Right kidney (tissue), 1 donor: ENCODE data around the gene TTC39B.
"Not testable (repeated sequence)": the region's sequence is repeated elsewhere in the genome, so short reads cannot be mapped to it uniquely, and the experiment has no call there.

Experiments
- DNase-seq: peaks from one replicate; pipeline ENCODE4 v3.0.0-alpha.2; 2016

Gene TTC39B

DNA sequence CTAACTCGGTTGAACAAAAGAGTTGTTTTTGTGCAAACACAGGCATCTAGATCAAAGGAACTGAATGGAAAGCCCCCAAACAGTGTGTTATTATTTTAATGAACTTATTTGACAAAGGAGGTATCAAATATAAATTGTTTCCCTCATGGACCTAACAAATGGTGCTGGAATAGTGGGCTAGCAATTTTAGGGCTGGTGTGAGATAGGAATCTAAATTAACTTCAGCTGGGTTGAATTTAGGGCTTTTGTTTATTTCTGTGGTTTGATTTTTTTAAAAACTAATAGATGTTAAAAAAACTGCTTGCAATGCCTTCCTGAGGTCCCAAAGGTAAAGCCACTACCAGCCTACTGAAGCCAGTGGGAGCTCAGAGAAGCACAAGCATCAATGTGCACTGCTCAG, 42.1 kb downstream of the TTC39B start:
- no peak for DNase-seq

- no peak for DNase-seq
These were observed 44.4 kb downstream of the TTC39B start for GRCh38 chr9:15262581-15262980.

GRCh38 chr9:15256426-15256825, 50.6 kb downstream of the TTC39B start:
- DNase-seq, result no peak

GRCh38 chr9:15253786-15254185, 53.2 kb downstream of the TTC39B start:
- DNase-seq, result no peak

- DNase-seq, result no peak
These were observed 53.8 kb downstream of the TTC39B start for GRCh38 chr9:15253197-15253596.

- DNase-seq, result peak; percentile 10
These were observed 57.0 kb downstream of the TTC39B start for GRCh38 chr9:15249981-15250380.

DNA sequence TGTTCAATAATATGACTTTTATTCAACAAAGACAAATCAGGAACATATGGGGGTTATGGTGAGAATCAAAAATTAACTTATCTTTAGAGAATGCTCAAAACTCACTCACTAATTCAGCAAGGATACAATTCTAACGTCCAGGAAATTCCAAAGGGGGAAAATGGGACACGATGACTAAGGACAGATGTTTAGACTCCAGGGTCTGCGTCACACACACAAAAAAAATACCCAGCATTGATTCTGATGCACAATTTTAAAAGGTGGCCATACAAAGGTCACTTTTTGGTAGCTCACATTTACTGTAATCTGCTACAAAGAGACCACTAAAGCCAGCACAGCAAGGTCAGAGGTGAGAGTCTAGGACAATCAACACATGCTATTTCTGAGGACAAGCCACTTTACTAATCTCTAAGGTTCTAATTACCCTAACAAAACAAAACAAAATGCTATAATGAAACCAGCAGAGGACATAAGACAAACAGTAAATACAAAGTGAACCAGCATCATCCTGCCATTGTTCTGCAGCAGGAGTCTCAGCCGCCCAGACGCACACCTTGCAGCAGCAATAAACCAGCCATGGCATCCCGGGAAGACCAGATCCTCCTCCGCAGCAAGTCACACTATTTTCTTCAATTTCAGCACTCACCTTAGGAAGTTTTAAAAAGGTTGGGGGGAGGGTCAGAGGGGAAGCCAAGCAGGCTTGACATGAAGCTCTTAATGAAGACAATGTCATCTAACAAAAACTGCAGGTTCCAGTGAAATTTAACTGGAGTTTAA, 57.8 kb downstream of the TTC39B start:
- DNase-seq, result peak; percentile 19

DNA sequence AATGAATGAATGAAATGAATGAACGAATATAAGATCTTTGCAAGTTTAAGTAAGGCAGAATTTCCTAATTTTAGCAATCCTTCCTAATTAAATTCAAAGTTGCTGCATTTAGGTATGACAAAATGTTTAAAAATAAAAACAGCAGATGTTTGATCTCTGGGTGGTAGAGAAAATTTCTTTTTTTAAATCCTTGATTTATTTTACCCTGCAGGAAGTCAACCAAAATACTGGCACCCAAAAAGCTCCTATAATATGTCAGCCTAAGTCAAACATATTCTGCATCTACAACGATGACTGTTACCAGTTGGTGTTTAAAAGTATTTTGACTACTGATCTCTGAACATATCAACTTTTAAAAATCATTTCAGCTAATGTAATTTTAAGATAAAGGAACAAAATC, 58.4 kb downstream of the TTC39B start:
- DNase-seq, result no peak

GRCh38 chr9:15248081-15248480, 58.9 kb downstream of the TTC39B start:
- no peak for DNase-seq

DNA sequence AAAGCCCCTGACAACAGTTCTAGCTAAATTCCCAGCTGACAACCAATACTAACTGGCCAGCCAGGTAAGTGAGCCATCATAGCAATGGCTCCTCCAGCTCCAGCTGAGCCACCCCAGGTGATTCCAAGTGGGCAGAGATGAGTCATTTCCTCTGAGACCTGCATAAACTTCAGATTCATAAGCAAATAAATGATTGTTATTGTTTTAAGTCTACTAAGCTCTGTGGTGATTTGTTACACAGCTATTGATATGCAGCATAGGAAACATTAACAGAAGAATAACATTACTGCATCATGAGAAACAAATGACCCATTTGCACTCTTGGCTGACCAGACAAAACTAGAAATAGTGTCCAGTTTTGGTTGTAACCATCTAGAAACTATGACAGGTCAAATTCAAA, 60.3 kb downstream of the TTC39B start:
- no peak for DNase-seq

- DNase-seq, result no peak
These were observed 60.8 kb downstream of the TTC39B start for GRCh38 chr9:15246243-15246642.

DNA sequence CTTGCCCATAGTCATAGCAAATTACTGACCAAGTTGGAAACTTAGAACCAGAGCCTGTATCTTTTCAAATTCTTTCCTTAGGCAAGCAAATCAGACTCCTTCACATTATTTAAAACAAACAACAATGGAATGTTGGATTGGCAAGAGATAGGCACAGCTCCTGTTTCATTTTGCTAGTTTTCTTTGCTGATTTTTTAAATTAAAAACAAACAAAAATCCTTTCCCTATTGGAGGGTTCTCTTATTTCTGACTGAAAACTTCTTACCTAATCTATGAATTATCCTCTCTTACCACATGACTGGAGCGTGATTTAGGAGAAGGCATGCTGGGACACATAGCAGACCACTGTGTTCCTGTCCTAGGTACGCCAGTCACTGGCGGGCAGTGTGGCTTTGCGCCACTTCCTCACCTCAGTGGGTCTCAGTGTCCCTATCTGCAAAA, 63.0 kb downstream of the TTC39B start:
- peak; percentile 6 for DNase-seq

DNA sequence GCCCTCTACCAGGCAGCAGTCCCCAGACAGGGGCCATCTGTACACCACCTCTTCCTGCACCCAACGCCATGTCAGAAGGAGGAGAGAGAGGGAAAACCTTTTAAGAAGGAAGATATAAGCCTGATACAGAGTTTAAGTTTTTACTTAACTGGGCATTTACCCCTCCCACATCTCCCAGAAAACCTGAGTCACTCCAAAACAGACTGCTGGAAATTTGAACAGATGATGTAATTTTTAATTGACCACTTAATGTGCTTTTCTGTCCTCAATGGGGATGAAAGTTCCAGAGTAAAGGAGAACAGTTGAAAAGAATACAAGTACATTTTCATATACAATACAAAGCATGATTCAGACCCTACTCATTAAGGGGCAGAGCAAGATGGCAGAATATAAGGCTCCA, 63.9 kb downstream of the TTC39B start:
- DNase-seq, result no peak

DNA sequence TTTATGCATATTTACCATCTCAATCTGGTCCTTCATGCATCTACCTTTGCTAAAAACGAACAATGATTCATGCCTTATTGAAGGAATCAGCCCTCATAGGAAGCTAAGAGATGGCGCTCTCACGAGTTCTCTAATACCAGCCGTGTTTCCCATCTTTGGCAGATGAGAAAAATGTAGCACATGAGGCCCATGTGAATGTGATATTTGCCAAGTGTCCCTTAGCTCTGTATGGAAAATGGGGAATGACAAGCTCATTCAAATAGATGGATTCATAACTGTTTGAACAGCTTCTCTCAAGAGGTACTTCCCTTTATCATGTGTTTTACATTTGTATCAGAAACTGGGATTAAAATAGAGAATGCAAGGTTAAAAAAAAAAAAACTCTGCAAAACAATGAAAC, 66.1 kb downstream of the TTC39B start:
- DNase-seq, result no peak

GRCh38 chr9:15239816-15240215, 67.2 kb downstream of the TTC39B start:
- DNase-seq, result no peak

DNA sequence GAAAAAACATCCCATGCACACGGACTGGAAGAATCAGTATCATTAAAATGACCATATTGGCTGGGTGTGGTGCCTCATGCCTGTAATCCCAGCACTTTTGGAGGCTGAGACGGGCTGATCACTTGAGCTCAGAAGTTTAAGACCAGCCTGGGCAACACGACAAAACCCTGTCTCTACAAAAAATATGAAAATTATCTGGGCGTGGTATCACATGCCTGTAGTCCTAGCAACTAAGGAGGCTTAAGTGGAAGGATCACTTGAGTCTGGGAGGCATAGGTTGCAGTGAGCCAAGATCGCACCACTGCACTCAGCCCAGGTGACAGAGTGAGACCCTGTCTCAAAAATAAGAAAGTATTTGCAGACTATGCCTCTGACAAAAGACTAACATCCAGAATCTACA, 68.4 kb downstream of the TTC39B start:
- DNase-seq, result no peak

- DNase-seq, result no peak
These were observed 71.4 kb downstream of the TTC39B start for GRCh38 chr9:15235658-15236057.

DNA sequence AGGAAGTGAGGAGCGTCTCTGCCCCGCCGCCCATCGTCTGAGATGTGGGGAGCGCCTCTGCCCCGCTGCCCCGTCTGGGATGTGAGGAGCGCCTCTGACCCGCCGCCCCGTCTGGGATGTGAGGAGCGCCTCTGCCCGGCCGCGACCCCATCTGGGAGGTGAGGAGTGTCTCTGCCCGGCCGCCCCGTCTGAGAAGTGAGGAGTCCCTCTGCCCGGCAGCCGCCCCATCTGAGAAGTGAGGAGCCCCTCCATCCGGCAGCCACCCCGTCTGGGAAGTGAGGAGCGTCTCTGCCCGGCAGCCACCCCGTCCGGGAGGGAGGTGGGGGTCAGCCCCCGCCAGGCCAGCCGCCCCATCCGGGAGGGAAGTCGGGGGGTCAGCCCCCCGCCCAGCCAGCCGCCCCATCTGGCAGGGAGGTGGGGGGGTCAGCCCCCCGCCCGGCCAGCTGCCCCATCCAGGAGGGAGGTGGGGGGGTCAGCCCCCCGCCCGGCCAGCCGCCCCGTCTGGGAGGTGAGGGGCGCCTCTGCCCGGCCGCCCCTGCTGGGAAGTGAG, 73.0 kb downstream of the TTC39B start:
- DNase-seq, result not testable (repeated sequence)

DNA sequence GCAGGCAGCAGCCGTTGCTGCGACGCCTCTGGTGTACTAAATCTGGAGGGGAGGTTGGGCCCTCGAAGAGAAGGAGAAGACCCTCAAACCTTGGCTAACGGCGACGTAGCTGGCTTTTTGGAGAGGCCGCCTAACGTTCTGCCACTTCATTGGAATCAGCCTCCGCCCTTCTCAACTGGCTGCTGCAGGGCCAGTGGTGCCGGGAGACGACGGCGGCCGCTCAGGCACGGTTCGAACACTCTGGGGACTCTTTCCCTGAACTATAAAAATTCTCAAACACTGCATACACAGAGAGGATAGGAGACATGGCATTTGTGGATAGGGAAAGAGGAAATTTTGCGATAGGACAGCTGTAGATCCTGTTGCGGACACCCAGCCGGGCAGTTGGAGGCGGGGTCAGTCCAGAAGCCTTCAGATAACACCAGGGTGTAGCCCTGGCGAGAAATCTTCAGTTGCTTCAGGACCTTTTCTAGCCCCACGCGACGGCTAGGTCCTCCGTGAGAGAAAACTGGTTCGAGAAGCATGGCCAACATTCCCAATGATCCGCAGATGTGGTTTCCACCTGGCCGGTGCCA, 74.2 kb downstream of the TTC39B start:
- not testable (repeated sequence) for DNase-seq

DNA sequence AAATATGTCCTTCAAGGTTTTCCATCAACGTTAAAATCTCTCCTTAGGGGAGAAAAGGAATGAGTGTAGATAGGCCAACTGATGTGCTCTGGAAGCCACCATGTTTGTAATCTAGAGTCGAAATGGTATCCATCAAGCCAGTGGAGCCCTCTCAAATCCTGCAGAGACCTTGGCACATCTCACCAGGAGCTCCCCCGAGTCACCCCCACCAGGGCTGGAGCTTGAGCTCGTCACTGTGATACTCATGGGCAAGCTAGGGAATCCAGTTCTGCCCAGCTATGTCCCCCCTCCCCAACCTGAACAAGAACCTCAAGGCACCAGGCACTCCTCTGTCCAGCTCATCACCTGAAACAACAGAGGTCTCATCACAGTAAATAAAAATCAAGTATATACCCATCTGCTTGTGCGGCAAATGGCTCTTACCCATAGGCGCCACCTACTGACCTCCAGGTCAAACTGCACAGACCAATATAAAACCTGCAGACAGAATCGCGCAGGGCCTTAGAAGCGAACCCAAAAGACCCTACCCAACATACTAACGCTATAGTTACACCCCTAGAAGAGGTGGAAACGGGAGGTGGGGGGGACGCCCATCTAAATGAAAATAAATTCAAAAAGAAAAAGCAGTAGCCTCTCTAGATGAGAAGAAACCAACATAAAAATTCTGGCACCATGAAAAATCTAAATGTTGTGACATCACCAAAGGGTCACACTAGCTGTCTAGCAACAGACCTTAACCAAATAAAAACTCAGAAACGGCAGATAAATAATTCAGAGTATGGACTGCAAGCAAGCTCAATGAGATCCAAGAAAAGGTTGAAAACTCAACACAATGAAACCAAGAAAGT, 75.0 kb downstream of the TTC39B start:
- DNase-seq, result no peak

GRCh38 chr9:15229409-15229808, 77.6 kb downstream of the TTC39B start:
- no peak for DNase-seq

DNA sequence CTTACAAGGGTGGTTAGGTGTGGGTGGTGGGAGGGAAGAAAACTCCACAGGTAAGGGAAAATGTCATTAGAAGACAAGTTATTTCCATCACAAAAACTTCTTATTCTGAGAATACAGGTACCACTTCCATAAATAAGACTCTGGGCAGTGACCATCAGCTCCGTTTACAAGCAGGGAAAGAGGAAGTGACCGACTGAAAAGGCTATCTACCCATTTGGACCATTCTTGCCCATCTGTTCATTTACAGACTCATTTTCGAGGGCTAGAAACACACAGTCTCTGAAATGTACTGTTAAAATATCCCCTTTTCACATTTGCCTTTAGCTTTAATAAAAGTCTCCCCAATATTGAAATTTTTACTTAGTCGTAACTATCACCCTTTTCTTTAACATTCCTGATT, 79.5 kb downstream of the TTC39B start:
- no peak for DNase-seq

GRCh38 chr9:15225564-15226126, 81.4 kb downstream of the TTC39B start:
- DNase-seq, result no peak
